ENCODE measurements around the gene SMU1.

The SMU1 gene

DNA sequence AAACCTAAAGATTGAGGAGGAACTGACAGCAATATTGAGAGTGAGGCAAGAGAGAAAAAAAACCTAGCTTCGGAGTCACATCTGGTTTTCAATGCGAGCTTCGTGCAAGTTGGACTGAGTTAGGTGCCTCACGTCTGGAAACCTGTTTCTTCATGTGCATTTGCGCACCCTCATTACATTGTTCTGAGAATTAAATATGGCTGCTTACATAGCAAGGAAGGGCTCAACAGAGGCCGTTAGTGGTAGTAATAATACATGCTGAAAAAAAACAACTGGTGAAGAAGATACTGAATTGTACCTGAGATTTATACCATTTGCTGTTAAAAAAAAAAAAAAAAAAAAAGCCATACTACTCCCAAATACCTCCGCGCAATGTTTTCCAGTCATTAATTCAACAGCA is 32.8 kb downstream of the SMU1 start:
- DNase-seq: no peak

DNA sequence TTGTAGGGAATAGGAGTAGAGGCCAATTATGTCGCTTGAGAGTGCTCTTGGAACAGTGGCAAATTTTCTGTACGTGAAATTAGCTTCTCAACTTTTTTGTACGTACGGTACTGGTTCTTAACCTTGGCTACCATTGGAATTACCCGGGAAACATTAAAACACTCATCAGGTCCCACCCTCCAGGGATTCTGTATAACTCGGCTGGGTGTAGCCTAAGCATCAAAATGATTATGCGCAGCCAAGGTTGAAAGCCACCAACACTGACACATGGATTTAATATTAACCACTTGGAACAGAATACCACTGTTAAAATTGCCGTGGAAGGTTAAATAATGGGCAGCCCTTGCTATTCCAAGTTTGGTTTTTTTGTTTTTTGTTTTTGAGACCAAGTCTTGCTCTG is 34.0 kb downstream of the SMU1 start:
- DNase-seq: no peak

DNA sequence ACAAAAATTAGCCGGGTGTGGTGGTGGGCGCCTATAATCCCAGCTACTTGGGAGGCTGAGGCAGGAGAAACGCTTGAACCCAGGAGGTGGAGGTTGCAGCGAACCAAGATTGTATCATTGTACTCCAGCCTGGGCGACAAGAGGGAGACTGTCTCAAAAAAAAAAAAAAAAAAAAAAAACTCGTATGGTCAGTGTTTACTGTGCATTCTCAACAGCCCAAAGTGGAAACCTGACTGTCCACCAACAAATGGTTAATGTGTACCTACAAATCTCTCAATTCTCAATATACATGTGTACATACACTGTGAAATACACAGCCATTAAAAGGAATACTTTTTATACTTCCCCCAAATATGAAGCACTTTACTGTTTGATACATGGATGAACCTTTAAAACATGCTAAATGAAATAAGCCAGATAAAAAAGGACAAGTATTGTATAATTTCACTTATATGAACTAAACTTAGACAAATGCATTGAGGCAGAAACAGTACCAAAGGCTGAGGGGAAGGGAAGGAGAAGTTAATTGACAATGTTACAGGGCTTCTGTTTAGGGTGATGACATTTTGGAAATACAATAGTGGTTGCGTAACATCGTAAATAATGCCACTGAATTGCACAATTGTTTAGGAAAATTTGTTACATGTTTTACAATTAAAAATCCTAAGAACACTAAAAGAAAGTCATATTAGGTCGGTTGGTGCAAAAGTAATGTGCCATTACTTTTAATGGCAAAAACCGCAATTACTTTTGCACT is 34.9 kb downstream of the SMU1 start:
- DNase-seq: no peak

DNA sequence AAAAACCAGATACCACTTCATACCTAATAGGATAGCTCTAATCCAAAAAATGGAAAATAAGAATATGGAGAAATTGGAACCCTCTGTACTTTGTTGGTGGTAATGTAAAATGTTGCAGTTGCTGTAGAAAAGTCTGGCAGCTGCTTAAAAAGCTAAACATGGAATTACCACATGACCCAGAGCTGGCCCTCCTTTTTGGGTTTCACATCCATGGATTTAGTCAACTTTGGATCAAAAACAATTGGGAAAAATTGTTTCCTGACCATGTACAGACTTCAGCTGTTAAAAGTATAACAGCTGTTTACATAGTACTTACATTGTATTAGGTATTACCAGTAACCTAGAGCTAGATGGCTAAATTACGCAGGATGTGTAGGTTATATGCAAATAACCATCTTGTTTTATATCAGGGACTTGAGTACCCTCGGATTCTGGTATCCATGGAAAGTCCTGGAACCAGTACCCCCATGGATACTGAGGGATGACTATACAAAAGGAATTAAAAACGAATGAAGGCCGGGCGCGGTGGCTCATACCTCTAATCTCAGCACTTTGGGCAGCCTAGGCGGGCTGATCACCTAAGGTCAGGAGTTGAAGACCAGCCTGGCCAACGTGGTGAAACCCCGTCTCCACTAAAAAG is 35.6 kb downstream of the SMU1 start:
- no peak for DNase-seq

DNA sequence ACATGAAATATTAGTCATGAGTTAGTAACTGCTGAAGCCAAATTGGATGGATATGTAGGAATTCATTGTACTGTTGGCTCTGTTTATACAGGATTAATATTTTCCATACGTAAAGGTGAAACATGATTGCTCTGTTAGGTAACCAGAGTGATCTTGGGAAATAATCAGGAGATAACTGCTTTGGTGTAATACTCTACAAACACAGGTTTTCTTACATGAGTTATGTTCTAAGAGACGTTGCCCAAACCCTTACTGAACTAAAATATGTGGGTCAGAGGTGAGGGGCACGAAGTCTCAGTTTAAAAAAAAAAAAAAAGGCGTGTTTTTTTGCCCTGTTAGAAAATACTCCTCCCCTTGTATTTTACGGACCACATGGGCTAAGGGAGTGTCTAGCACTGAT is 43.6 kb downstream of the SMU1 start:
- no peak for DNase-seq

DNA sequence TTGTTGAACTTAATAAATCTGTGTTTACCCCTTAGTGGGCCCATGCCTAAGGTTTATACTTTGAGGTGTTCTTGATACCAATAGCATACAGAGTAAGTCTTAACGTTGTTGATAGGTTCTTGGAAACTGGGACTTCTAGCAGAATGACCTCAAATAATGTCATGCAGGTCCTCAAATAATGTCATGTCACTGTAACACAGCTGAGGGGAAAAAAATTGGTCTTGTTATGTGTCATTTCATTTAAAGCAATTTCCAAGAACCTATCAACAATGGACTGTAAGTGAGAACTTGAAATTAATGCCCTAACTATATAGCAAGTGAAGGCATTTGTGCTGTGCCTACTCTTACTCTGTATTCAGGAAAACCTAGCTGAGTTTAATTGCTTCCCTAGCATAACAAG is 44.2 kb downstream of the SMU1 start:
- DNase-seq: no peak

DNA sequence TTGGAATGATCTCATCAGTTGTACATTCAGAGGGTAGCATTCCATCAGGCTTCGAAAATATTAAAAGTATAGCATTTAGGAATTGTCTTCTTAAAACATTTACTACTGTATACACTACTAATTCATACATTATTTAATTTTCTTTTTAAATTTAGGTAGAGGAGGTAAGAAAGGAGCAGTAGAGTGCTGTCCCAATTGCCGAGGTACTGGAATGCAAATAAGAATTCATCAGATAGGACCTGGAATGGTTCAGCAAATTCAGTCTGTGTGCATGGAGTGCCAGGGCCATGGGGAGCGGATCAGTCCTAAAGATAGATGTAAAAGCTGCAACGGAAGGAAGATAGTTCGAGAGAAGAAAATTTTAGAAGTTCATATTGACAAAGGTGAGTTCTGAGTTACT is 46.2 kb downstream of the SMU1 start:
- no peak for DNase-seq

DNA sequence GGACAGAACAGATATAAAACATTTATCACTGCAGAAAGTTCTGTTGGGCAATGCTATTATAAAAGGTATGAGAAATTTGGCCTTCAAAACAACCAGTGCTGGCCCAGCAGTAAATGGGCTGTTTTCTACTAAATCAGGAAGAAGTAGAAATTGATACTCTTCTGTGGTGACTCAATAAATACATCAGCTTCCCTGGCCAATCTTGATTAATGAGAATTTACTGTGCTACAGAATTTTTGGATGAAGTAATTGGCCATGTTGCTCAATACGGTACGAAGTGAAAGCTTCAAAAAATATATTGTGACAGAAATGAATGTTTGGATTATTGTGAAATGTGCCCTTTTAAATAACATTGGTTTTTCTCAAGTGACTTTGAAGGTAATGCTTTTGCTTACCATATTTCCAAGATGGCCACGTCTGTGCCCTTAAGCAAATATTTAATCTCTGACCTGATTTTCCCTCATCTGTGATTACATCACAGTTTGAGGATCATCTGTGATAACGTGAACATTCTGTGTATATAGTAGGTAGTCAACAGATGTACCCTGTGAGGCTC is 47.2 kb downstream of the SMU1 start:
- no peak for DNase-seq

DNA sequence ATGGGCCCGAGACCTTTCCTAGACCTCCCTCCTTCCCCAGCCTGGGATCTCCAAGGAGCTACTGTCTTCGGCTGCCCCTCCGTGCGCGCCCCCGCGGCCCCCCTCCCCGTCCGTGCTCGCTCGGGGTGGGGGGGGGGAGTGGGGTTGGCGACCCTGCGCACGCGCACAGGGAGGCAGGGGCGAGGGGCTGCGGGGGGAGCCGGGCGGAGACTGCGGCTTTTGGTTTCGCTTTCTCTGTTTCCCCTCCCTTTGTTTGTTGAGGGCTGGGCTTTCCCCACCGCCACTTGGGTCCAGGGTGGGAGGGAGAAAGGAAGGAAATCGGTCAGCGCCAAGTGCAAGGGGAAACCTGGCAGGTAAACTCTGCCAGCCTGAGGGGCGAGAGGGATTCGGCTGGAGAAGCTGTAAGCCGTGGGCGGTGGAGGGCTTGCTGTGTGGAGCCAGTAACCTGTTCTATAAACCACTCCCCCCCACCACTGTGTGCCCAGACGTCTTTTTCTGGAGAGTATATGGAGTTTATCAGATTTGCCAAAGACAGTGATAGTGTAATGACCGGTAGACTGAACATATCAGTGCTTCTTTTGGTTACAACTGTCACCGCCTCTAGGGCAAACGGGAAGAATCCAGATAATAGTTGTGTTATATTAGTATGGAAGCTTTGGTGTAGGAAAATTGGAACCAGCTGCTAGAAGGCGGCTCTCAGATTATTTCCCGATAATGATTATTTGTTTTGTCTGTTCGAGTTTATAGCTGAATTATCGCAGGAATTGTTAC is 50.7 kb downstream of the SMU1 start:
- peak in 1 of 2 donors; percentile 63 for DNase-seq

DNA sequence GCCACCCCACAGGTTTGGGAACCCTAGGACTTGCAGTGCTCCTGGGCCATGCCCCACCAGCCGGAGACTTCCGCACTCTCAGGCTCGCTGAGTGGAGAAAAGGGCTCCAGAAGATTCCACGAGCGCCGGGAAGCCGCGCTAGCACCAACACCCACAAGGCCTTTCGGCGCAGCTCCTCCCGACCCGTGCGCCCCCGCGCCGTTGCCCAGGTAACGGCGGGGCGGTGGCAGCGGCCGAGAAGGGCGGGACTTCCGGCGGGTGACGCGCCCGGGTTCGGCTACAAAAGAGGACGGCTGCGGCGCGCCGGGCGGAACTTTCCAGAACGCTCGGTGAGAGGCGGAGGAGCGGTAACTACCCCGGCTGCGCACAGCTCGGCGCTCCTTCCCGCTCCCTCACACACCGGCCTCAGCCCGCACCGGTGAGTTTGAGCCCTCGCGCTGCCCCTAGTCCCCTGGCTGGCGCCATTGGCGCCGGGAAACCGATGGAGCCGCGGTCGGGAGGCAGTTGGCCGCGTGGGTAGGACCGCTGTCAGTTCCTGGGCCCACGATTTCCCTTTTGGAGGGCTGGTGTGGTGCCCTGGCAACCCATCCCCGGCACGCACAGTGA is 51.4 kb downstream of the SMU1 start, which contains the start of gene DNAJA1:
DNAJA1 (plus strand) TSS at position 308 of the 606 bp plus-strand sequence. CDS start 1,212 bp downstream, outside the sequence.
- peak; percentile 92 to 94 for DNase-seq

DNA sequence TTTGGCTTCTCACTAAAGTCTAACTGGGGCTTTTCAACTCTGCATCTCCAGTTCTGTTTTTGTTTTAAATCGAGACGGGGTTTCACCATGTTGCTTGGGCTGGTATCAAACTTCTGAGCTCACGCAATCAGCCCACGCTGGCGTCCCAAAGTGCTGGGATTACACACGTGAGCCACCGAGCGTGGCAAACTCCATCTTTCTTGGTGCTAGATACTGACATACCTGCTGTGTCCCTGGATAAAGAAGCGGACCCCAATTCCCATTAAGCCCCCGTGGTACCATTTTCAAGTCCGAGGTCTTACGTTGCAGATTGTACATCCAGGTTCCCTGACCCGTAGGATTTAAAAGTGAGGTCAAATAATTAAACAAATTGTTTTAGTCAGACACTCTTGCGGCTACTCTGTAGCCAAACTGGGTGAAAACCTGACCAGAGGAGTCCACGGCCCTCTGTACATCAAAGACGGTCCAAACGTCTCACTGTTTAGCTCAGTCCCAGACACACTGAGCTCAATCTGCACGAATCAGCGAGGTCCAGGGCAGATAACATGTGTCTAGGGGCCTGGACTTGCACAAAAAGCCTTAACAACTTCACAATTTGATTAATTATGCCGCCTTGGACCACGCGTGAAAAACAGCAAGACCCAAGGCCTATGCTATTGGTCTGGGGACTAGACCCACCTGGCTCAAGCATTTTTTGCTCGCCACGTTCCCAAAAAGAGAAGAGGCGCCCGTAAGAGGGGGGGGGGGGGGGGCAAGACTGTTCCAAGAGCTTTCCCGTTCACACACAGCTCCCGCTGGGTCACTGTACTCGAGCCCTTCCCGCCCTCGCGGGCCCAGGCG is 52.1 kb downstream of the SMU1 start:
- peak in 1 of 2 donors; percentile 34 for DNase-seq

DNA sequence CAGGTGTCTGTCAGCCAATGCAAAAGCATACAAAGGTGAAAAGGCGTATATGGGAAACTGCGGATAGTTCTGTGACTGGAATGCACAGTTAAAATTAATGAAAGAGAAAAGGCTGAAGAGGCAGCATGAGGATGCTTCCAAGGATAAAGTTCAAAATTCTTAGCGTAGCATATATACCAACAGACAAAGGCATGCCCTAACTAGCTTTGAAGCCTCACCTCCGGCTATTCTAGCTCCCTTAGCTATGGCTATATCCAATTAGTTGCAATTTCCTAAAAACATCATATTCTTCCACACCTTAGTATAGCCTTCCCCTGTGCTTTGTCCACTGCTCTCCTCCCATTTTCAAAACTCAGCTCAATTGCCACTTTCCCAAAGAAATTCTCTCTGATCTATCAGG is 52.8 kb downstream of the SMU1 start:
- DNase-seq: no peak

DNA sequence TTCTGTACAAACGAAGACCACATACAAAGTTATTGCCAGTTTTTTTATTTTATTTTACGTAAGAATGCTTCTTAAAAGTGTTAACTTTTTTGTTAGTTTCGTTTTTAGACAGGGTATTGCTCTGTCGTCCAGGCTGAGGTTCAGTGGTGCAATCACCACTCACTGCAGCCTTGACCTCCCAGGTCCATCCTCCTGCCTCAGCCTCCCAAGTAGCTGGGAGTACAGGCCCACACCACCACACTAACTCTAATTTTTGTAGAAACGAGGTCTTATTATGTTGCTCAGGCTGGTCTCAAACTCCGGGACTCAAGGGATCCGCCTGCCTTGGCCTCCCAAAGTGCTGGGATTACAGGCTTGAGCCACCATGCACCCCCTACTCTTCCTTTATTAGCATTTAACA is 53.7 kb downstream of the SMU1 start:
- DNase-seq: no peak

DNA sequence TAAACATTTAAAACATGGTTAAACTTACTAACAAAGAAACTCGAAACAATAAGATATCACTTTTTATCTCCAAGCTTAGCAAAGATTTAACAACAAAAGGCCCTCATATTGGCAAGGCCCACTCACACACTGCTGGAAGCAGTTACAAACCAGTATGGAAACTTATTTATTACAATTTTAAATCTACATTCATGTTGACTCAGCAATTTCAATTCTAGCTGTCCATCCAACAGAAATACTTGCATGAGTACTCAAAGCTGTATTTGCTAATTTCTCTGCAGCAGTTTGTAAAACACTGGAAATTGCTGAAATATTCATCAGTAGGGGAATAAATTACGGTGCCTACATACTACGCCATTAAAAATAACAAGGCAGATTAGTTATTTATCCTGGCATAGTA is 54.2 kb downstream of the SMU1 start:
- DNase-seq: no peak

DNA sequence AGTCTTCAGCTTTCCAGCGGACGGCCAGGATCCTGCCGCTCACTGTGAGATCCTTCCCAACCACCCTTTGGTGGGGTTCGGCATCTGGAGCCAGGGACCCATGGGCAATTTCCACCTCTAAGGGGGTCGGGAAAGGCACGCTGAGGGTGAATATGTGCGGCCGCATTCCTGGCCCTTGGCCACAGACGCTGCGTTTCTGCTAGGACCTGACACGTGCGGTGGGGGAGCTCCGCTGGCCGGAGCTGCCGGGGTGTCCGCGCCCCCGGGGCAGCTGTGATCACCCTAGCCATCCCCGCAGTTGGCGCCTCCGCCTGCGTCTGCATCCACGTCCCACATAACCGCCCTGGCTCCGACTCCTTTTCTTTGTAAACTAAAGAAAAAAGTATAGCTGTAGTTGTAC is 56.7 kb downstream of the SMU1 start:
- DNase-seq: no peak

DNA sequence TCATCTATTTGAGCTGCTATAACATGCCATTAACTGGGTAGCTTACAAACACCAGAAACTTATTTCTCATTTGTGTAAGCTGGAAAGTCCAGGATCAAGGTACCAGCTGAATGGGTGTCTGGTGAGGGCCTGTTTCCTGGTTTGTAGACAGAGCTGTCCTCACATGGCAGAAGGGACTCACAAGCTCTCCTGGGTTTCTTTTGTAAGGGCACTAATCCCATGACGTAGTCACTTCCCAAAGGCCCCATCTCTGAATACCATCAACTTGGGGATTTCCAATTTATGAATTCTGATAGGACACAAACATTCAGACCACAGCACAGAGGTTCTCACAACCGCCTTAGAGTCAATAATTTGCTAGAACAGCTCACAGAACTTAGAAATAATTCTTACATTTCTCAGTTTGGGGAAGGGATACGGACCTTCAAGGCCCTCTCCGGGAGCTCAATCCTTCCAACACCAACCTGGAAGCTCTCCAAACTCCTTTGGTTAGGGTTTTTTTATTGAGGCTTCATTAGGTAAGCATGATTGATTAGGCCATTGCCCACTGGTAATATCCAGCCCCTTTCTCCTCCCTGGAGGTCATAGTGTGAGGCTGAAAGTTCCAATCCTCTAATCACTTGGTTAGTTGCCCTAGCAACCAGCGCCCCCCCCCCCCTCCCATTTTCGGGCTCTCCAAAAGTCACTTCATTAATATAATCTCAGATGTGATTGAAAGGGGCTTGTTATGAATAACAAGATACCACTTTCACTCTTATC is 59.0 kb downstream of the SMU1 start:
- DNase-seq: no peak

DNA sequence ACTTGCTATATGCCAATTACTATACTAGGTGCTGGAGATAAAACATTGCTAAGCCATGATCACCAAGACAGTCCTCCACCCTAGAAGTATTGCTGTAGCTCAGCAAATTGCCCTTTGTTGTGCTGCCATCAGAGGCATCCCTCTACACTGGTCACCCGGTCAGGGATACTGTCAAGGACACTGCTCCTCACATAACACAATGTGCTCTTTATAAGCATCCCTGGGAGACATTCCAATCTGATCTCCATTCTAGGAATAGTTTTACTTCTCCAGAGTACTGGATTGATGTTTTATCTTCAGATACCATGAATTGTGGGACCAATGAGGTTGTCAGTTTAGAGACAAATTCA is 61.8 kb downstream of the SMU1 start:
- DNase-seq: no peak

DNA sequence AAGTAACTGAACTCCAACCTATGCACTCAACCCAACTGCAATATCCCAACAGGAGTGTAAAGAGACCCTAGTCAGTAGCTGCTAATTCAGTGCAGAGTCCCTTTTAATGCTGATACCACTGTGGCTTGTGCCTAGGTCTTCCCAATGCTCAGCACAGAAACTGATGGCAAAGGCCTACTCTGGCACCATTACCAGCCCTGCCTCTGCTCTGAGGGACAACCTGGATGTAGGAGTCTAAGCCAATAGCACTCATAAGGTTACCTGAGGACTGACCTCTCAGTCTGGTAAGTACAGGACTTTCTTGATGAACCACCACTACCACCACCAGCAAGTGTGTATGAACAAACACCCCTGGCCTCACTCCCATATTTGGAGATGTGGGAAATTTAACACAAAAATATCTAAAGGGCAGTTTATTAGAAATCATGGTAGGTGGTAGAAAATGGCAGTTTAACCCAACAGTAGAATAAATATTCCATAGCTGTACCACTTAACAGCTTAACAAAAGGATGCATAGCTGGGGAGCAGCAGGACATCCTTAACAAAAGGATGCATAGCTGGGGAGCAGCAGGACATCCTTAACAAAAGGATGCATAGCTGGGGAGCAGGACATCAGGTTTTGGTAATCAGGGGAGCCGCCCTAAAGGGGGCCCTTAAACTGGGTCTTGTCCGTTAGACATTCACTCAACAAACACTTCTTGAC is 62.4 kb downstream of the SMU1 start:
- DNase-seq: no peak

DNA sequence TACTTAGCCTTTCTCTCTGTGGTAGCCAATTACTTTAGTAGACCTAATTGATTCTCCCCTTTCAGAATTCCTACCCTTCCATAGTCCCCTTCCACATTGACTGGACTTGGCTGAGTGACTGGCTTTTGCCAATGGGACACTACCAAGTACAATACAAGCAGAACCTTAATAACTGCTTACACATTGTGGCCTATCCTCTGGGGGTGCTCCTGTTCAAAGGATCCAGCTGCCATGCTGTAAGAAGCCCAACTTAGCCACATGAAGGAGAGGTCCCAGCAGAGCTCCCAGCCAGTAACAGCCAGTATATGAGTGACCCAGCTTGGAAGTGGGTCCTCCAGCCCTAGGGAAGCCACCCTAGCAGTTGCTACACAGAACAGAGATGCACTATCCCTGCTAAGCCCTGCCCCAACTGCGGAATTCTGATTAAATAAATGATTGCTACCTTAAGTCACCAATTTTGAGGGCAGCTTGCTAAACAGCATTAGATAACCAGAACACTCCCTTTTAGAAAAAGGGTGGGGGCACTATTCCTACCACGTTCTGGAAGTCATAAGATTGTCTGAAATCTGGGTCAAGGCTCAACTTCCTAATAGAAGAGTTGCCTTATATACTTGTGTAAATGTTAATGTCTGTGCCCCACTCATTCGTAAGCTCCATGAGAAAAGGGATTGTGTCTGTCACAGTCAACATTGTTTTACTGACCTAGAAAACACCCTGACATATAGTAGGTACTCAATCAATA is 64.0 kb downstream of the SMU1 start:
- DNase-seq: no peak

DNA sequence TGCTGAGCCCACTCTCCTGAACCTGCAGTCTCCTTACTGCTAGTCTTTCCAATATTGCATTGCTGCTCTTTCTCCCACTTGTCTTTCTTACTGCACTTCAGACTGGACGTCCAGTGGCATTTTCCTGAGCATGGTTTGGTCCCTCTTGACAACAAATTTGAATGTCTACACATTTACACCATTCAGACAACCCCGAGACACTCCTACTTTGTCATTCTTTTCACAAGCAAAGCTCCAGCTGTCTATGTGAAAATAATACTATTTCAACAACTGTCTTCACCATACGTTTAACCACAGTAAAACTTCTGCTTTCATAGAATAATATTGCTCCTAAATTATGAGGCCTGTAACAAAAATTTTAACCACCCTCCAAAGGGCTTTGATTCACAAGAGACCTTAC is 64.6 kb downstream of the SMU1 start:
- DNase-seq: no peak

Measured in hippocampal formation (tissue), 2 donors.